Testis (tissue), 3 donors: ENCODE data around the gene SHISAL1. TPM values are rescaled to one million over a fixed set of nuclear protein-coding genes. Genes with fewer than 3 reads are reported as not detected.

Experiments used
- DNase-seq: peaks from one replicate; pipeline ENCODE4 v3.0.0-alpha.2; 2019
- H3K27ac ChIP-seq, 2 donors: fragments of 200-600 bp; sonication (generic); one replicate each; pipeline ENCODE4 v1.5.1; 2019
- H3K27me3 ChIP-seq: fragments of 200-600 bp; sonication (generic); one replicate; pipeline ENCODE4 v1.5.1; 2019
- H3K36me3 ChIP-seq: fragments of 200-600 bp; sonication (generic); one replicate; pipeline ENCODE4 v1.5.1; 2017; ENCODE audit warnings: low read depth; ENCODE audit errors: missing control alignments
- H3K4me1 ChIP-seq: fragments of 200-600 bp; sonication (generic); one replicate; pipeline ENCODE4 v1.5.1; 2019
- H3K4me3 ChIP-seq, 2 donors: fragments of 200-600 bp; sonication (generic); one replicate each; pipeline ENCODE4 v1.5.1; 2017 to 2019
- H3K9me3 ChIP-seq: fragments of 200-600 bp; sonication (generic); one replicate; pipeline ENCODE4 v1.5.1; 2017
- POLR2A ChIP-seq: fragments of 450-650 bp; IDR thresholded peaks from one replicate; pipeline ENCODE4 v1.6.1; 2017; ENCODE audit warnings: antibody characterized with exemption, mild to moderate bottlenecking, moderate library complexity
- WGBS, 2 donors: methylation state at CpG; one replicate each; pipeline ENCODE4 v1.1.5; 2018; 5-methylcytosine and 5-hydroxymethylcytosine counted together
- intact Hi-C: fragments of 100-400 bp; cut with DNase I; formaldehyde crosslinking; loops from one replicate; pipeline ENCODE4 v1.15.1; 2023; ENCODE audit warnings: low total_unique reads
- polyA plus RNA-seq: library from polyadenylated mRNA; stranded (reverse); fragments of 350-450 nt; fragmentation: Illumina TruSeq; extraction: RNeasy Lipid Tissue Mini Kit (QIAGEN cat#74804); gene quantifications from one replicate; pipeline ENCODE4 v1.2.3, GENCODE V29; 2014; ENCODE audit warnings: low read depth, low replicate concordance; ENCODE audit not compliant: insufficient read depth
- total RNA-seq, 2 donors: library from RNA; depleted of rRNA; stranded (reverse); fragments of >200 nt; gene quantifications; one replicate each; pipeline ENCODE4 v1.2.3, GENCODE V29; 2016
- TF ChIP-seq, protein P1 (sequence below), 3 experiments: fragments of 450-650 bp in 2 of 3; fragments of 200-600 bp in 1 of 3; sonication (generic) in 1 of 3; IDR thresholded peaks; one replicate each; pipeline ENCODE4 v1.5.1; 2016 to 2019; ENCODE audit warnings: antibody characterized with exemption in 3 of 3, mild to moderate bottlenecking in 2 of 3, moderate library complexity in 1 of 3

SHISAL1 gene
- total and polyA plus RNA-seq, 3 donors from 2014 or later, result 3.0 to 3.9 (median 3.1) TPM

DNA sequence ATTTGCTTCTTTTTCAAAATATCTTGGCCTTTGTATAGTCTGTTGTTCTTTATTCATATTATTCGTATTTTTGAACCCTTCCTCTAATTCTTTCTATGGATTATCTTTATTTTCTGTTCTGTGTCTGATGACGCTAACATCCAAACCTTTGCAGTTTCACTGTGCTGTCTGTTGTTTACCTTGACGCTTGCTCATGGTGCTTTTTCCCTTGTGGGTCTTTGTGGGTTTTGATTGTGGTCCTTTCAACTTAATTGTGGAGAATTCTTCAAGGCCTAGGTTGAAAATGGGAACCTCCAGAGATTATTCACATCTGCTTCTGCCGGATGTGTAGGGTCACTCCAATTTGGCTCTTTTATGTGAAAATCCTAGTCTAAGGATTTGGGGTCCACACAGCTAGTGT, 97.5 kb downstream of the SHISAL1 start:
- H3K9me3 ChIP-seq, result no peaks in the 10 kb centered on the region
- TF ChIP-seq, protein P1, sequence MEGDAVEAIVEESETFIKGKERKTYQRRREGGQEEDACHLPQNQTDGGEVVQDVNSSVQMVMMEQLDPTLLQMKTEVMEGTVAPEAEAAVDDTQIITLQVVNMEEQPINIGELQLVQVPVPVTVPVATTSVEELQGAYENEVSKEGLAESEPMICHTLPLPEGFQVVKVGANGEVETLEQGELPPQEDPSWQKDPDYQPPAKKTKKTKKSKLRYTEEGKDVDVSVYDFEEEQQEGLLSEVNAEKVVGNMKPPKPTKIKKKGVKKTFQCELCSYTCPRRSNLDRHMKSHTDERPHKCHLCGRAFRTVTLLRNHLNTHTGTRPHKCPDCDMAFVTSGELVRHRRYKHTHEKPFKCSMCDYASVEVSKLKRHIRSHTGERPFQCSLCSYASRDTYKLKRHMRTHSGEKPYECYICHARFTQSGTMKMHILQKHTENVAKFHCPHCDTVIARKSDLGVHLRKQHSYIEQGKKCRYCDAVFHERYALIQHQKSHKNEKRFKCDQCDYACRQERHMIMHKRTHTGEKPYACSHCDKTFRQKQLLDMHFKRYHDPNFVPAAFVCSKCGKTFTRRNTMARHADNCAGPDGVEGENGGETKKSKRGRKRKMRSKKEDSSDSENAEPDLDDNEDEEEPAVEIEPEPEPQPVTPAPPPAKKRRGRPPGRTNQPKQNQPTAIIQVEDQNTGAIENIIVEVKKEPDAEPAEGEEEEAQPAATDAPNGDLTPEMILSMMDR (IDR thresholded peaks at IDR 0.05), result no peak
- no peak for TF ChIP-seq POLR2A
- H3K27ac ChIP-seq, result no peak overlapping the region
- no peaks in the 10 kb centered on the region for H3K4me1 ChIP-seq
- no peak overlapping the region for H3K4me3 ChIP-seq
- no peaks in the 10 kb centered on the region for H3K27me3 ChIP-seq
- intact Hi-C loops, result no loop called here
- WGBS, 2 donors, result 94 to 97% methylated on average over 4 of the region's 4 CpGs
- no peak for DNase-seq
- H3K36me3 ChIP-seq, result no peaks in the 10 kb centered on the region

- Histone ChIP-seq H3K36me3 (no peaks in the 10 kb centered on the region), H3K27me3 (no peaks in the 10 kb centered on the region), H3K27ac (no peak overlapping the region), H3K4me3 (no peak overlapping the region), H3K9me3 (no peaks in the 10 kb centered on the region), H3K4me1 (no peaks in the 10 kb centered on the region)
- intact Hi-C loops, result no loop called here
- no peak for DNase-seq
- 86 to 89% methylated on average over 6 of the region's 6 CpGs for WGBS, 2 donors
- TF ChIP-seq, protein P1 (IDR thresholded peaks at IDR 0.05), result no peak
- no peak for TF ChIP-seq POLR2A
Measured at GRCh38 chr22:44214764-44215163, 98.0 kb downstream of the SHISAL1 start.

GRCh38 chr22:44214187-44214586, 98.6 kb downstream of the SHISAL1 start:
- WGBS, 2 donors, result 93 to 100% methylated on average over 3 of the region's 3 CpGs
- intact Hi-C loops, result no loop called here
- no peak for TF ChIP-seq POLR2A
- TF ChIP-seq, protein P1 (IDR thresholded peaks at IDR 0.05), result no peak
- Histone ChIP-seq H3K4me1 (no peaks in the 10 kb centered on the region), H3K9me3 (no peaks in the 10 kb centered on the region), H3K36me3 (no peaks in the 10 kb centered on the region), H3K4me3 (no peak overlapping the region), H3K27me3 (no peaks in the 10 kb centered on the region), H3K27ac (no peak overlapping the region)
- DNase-seq, result no peak

DNA sequence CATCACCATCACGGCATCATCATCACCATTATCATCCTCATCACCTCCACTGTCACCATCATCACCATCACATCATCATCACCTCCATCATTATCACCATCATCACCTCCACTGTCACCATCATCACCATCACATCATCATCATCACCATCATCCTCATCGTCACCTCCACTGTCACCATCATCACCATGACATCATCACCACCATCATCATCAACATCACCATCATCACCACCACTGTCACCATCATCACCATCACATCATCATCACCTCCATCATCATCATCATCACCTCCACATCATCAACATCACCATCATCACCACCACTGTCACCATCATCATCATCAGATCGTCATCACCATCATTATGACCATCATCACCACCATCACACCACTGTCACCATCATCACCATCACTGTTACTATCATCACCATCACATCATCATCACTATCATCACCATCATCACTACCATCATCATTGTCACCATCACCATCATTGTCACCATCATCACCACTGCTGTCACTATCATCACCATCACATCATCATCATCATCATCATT, 99.2 kb downstream of the SHISAL1 start:
- H3K27me3 ChIP-seq, result no peaks in the 10 kb centered on the region
- no peaks in the 10 kb centered on the region for H3K4me1 ChIP-seq
- H3K36me3 ChIP-seq, result no peaks in the 10 kb centered on the region
- TF ChIP-seq POLR2A, result no peak
- TF ChIP-seq, protein P1 (IDR thresholded peaks at IDR 0.05), result no peak
- no peaks in the 10 kb centered on the region for H3K9me3 ChIP-seq
- DNase-seq, result no peak
- H3K4me3 ChIP-seq, result no peak overlapping the region
- 88 to 90% methylated on average over 3 of the region's 3 CpGs for WGBS, 2 donors
- H3K27ac ChIP-seq, result no peak overlapping the region
- intact Hi-C loops, result no loop called here

GRCh38 chr22:44212936-44213335, 99.8 kb downstream of the SHISAL1 start:
- TF ChIP-seq, protein P1 (IDR thresholded peaks at IDR 0.05), result no peak
- no peak for TF ChIP-seq POLR2A
- WGBS, 2 donors, result 88 to 100% methylated on average over 1 of the region's 1 CpG
- no peaks in the 10 kb centered on the region for H3K27me3 ChIP-seq
- DNase-seq, result no peak
- H3K9me3 ChIP-seq, result no peaks in the 10 kb centered on the region
- intact Hi-C loops, result no loop called here
- no peaks in the 10 kb centered on the region for H3K4me1 ChIP-seq
- no peak overlapping the region for H3K4me3 ChIP-seq
- H3K27ac ChIP-seq, result no peak overlapping the region
- no peaks in the 10 kb centered on the region for H3K36me3 ChIP-seq
